Pancreas (tissue), 10 donors: ENCODE results near the gene HPSE. TPM values are rescaled to one million over a fixed set of nuclear protein-coding genes. Genes with fewer than 3 reads are reported as not detected.

ENCODE experiments used
- ATAC-seq, 4 donors: fragments of 200-7000 bp; cut with Tn5 transposase; one replicate each; pipeline versions ENCODE4 v1.8.0 to v1.9.1; 2020; ENCODE audit warnings: mild to moderate bottlenecking in 4 of 4, moderate library complexity in 4 of 4
- DNase-seq, 6 donors: peaks; one replicate each; pipeline ENCODE4 v3.0.0-alpha.2; 2020
- FAIRE-seq: peaks from 2 replicates; lab custom pipeline; 2012; peaks lifted over from hg19 to GRCh38; lab: Jason Lieb, UNC
- H3K27ac ChIP-seq, 4 donors: fragments of 200-600 bp; sonication (generic); 1 replicate in 3 of 4; 2 replicates in 1 of 4; pipeline versions ENCODE4 v1.5.0 to v1.8.0; 2020
- H3K27me3 ChIP-seq, 4 donors: fragments of 200-600 bp; one replicate each; pipeline ENCODE4 v1.8.0; 2021
- H3K36me3 ChIP-seq, 3 donors: fragments of 200-600 bp; sonication (generic) in 1 of 3; one replicate each; pipeline versions ENCODE4 v1.5.0 to v1.8.0; 2020 to 2021
- H3K4me1 ChIP-seq, 3 donors: fragments of 200-600 bp; one replicate each; pipeline ENCODE4 v1.8.0; 2021
- H3K4me3 ChIP-seq, 4 donors: fragments of 200-600 bp; sonication (generic) in 2 of 4; one replicate each; pipeline versions ENCODE4 v1.5.0 to v1.8.0; 2020 to 2021
- H3K9me3 ChIP-seq, 4 donors: fragments of 200-600 bp; one replicate each; pipeline ENCODE4 v1.8.0; 2021
- CTCF ChIP-seq, 4 donors: fragments of 200-600 bp; sonication (generic) in 3 of 4; IDR thresholded peaks; one replicate each; pipeline versions ENCODE4 v1.5.0 to v1.8.0; 2021; ENCODE audit warnings: antibody characterized with exemption in 4 of 4
- WGBS, 2 donors: extraction: QIAGEN DNeasy Blood & Tissue Kit; methylation state at CpG; one replicate each; pipeline ENCODE4 v1.1.7; 2013; 5-methylcytosine and 5-hydroxymethylcytosine counted together
- intact Hi-C, 3 donors: fragments of 100-400 bp; cut with DNase I; formaldehyde crosslinking; loops; one replicate each; pipeline versions ENCODE4 v1.11.1 to v1.14.2; 2022
- polyA plus RNA-seq, 2 donors: library from polyadenylated mRNA; stranded (reverse); fragments of 200-250 nt; gene quantifications; one replicate each; pipeline ENCODE4 v1.2.3, GENCODE V29; 2013
- total RNA-seq, 6 donors: library from RNA; stranded (reverse); fragmentation: NEBNext Ultra II Directional in 4 of 6; extraction: Animal tissue kit (Norgen Biotek cat#: 25700) in 4 of 6; gene quantifications; one replicate each; pipeline versions ENCODE4 v1.2.1 to v1.2.4, GENCODE V29; 2021 to 2023
- donor health status: healthy with polysubstance abuse.
- donor health status: DM: no; HTN: no; CAD: no; lungs with moderate emphysema.
- donor health status: DM: no; HTN: no; CAD: no.
- donor health status: control.
- donor health status: control.
- donor health status: Bipolar disorder and iron deficiency.
- donor health status: DM: yes; HTN: yes; CAD: no.
- donor health status: DM: no; HTN: no; CAD: no.
- donor health status: DM: no; HTN: no; CAD: no.
- donor health status: DM: yes; HTN: yes; CAD: no.

The HPSE gene
- total and polyA plus RNA-seq, 8 donors: 0.12 to 2.5 (median 0.70) TPM

DNA sequence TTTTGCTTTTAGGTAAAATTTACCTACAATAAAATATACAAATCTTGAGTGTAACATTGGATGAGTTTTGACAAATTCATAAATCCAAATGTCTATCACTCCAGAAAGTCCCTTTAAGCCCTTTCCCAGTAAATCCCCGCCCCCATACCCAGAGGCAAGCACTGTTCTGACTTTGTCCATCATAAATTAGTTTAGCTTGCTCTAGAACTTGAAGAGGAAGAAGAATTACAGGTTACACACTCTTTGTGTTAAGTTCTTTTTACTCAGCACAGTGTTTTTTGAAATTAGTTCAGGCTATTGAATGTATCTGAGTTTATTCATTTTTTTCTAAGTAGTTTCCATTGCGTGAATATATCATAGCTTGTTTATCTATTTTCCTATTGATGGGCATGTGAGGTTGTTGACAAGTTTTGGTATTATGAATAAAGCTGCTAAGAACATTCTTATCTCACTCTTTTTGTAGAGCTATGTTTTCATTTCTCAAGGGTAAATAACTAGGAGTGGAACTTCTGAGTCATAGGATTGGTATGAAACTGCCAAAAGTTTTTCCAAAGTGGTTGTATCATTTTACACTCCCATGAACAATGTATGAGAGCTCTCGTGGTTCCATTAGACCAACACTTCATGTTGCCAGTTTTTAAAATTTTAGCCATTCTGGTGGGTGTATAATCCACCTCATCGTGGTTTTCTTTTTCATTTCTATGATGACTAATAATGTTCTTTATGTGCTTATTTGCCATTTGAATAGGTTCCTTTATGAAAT is 22.4 kb upstream of the HPSE start:
- no peak for FAIRE-seq
- H3K9me3 ChIP-seq: peaks cover 0 to 5% (median 0%) of the 10 kb centered on the region in 4 donors
- ATAC-seq: peak; percentile 82 to 92 (median 88)
- intact Hi-C loops: no loop called here
- H3K27ac ChIP-seq: peak overlapping the region in 2 of 4 donors; percentile 51 to 61
- no peak for DNase-seq
- H3K4me3 ChIP-seq: no peak overlapping the region
- 44 to 48% methylated on average over 4 of the region's 4 CpGs for WGBS, 2 donors
- H3K4me1 ChIP-seq: peaks cover 3 to 9% (median 7%) of the 10 kb centered on the region in 3 donors
- TF ChIP-seq CTCF (IDR thresholded peaks at IDR 0.05): no peak
- no peaks in the 10 kb centered on the region for H3K36me3 ChIP-seq
- H3K27me3 ChIP-seq: no peaks in the 10 kb centered on the region

DNA sequence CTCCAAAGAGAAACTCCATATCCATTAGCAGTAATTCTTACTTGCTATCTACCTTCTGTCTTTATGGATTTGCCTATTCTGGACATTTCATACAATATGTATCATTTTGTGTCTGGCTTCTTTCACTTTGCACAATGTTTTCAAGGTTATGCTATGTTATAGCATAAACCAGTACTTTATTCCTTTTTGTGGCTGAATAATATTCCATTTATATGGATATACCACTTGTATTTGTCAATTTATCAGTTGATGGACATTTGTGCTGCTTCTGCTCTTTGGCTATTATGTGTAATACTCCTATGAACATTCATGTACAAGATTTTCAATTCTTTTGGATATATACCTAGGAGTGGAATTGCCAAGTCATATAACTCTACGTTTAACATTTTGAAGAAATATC is 18.9 kb upstream of the HPSE start:
- Histone ChIP-seq H3K9me3 (peaks cover 0 to 5% (median 0%) of the 10 kb centered on the region in 4 donors), H3K4me1 (peaks cover 3 to 9% (median 7%) of the 10 kb centered on the region in 3 donors), H3K4me3 (no peak overlapping the region), H3K27ac (no peak overlapping the region), H3K36me3 (no peaks in the 10 kb centered on the region), H3K27me3 (no peaks in the 10 kb centered on the region)
- no peak for DNase-seq
- 92 to 93% methylated on average over 1 of the region's 1 CpG for WGBS, 2 donors
- intact Hi-C loops: no loop called here
- TF ChIP-seq CTCF (IDR thresholded peaks at IDR 0.05): no peak
- ATAC-seq: no peak
- no peak for FAIRE-seq

GRCh38 chr4:83348074-83348473 is 13.4 kb upstream of the HPSE start:
- FAIRE-seq (no peak), DNase-seq (no peak), ATAC-seq (no peak)
- intact Hi-C loops: no loop called here
- H3K9me3 ChIP-seq: no peaks in the 10 kb centered on the region
- H3K27ac ChIP-seq: no peak overlapping the region
- no peaks in the 10 kb centered on the region for H3K27me3 ChIP-seq
- TF ChIP-seq CTCF (IDR thresholded peaks at IDR 0.05): no peak
- 75 to 87% methylated on average over 1 of the region's 1 CpG for WGBS, 2 donors
- H3K4me1 ChIP-seq: no peaks in the 10 kb centered on the region
- no peak overlapping the region for H3K4me3 ChIP-seq
- H3K36me3 ChIP-seq: no peaks in the 10 kb centered on the region

DNA sequence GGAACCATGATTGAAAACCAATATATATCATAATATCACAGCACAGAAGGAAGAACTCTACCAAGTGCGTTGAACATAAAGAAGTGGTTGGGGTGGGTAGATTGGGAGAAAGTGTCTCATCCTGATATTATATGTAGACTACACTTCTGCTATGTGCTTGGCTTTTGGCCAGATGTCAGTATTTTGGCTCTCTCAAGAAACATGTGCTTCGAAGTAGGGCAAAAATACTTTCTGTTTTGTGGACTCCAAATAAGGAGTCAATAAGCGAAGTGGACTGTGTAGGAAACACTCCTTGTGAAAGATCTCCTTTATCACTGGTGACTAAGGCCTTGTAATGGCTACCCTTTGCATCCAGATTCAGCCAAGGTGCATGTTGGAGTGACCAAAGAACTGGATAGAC is 7.8 kb upstream of the HPSE start:
- no peak overlapping the region for H3K27ac ChIP-seq
- 83 to 94% methylated on average over 3 of the region's 3 CpGs for WGBS, 2 donors
- no peaks in the 10 kb centered on the region for H3K9me3 ChIP-seq
- no peak overlapping the region for H3K4me3 ChIP-seq
- H3K36me3 ChIP-seq: no peaks in the 10 kb centered on the region
- ATAC-seq (no peak), FAIRE-seq (no peak), DNase-seq (no peak)
- intact Hi-C loops: no loop called here
- no peaks in the 10 kb centered on the region for H3K4me1 ChIP-seq
- H3K27me3 ChIP-seq: no peaks in the 10 kb centered on the region
- no peak for TF ChIP-seq CTCF (IDR thresholded peaks at IDR 0.05)

- no peaks in the 10 kb centered on the region for H3K9me3 ChIP-seq
- FAIRE-seq (no peak), ATAC-seq (no peak), DNase-seq (no peak)
- H3K36me3 ChIP-seq: no peaks in the 10 kb centered on the region
- no peak overlapping the region for H3K27ac ChIP-seq
- intact Hi-C loops: no loop called here
- no peaks in the 10 kb centered on the region for H3K27me3 ChIP-seq
- no peaks in the 10 kb centered on the region for H3K4me1 ChIP-seq
- no peak overlapping the region for H3K4me3 ChIP-seq
- WGBS, 2 donors: 34 to 50% methylated on average over 2 of the region's 2 CpGs
- no peak for TF ChIP-seq CTCF (IDR thresholded peaks at IDR 0.05)
Measured at GRCh38 chr4:83340692-83341343, 6.2 kb upstream of the HPSE start.
